ENCODE measurements around the gene KYAT1.

Gene KYAT1

GRCh38 chr9:128903079-128903461 is 21.3 kb upstream of the KYAT1 start:
- H3K27ac ChIP-seq: peak overlapping the region in 9 of 11 experiments; percentile 42 to 85 (median 71); a peak in 18 of 22 replicates
- H3K4me2 ChIP-seq: peak overlapping the region in 9 of 11 experiments; percentile 72 to 90 (median 85); a peak in 18 of 22 replicates
- peak overlapping the region in 9 of 11 experiments; percentile 55 to 73 (median 59); a peak in 16 of 22 replicates for H3K9ac ChIP-seq

GRCh38 chr9:128902351-128903078 is 20.8 kb upstream of the KYAT1 start:
- peak overlapping the region in 9 of 11 experiments; percentile 42 to 85 (median 71); a peak in 18 of 22 replicates for H3K27ac ChIP-seq
- TF ChIP-seq Cebpa-rat (IDR thresholded peaks at IDR 0.05): no peak; a peak in 1 of 22 replicates
- H3K9me3 ChIP-seq (replicated peaks in 1 of 11): no peaks in the 10 kb centered on the region
- peaks cover 39 to 65% (median 62%) of the 10 kb centered on the region in 10 experiments for H3K4me1 ChIP-seq
- no peaks in the 10 kb centered on the region for H3K27me3 ChIP-seq
- H3K36me3 ChIP-seq: peaks cover 13 to 37% (median 25%) of the 10 kb centered on the region in 11 experiments
- H3K4me3 ChIP-seq: 0 out of 20 replicates have a peak overlapping the region, but pooled peaks of 1 of the 10 experiments have one; percentile 31
- peak overlapping the region; percentile 67 to 90 (median 83) for H3K4me2 ChIP-seq
- H4K20me1 ChIP-seq: peaks cover 0 to 63% (median 28%) of the 10 kb centered on the region in 11 experiments; a peak in 15 of 22 replicates
- H3K9ac ChIP-seq: peak overlapping the region in 10 of 11 experiments; percentile 55 to 73 (median 62); a peak in 20 of 22 replicates

More at GRCh38 chr9:128903079-128903461, 21.3 kb upstream of the KYAT1 start:
- H3K36me3 ChIP-seq: peaks cover 17 to 37% (median 28%) of the 10 kb centered on the region in 11 experiments
- TF ChIP-seq Cebpa-rat (IDR thresholded peaks at IDR 0.05): no peak
- H3K4me1 ChIP-seq: peaks cover 37 to 59% (median 56%) of the 10 kb centered on the region in 10 experiments
- H4K20me1 ChIP-seq: peaks cover 0 to 67% (median 29%) of the 10 kb centered on the region in 11 experiments; a peak in 14 of 22 replicates
- no peaks in the 10 kb centered on the region for H3K9me3 ChIP-seq (replicated peaks in 1 of 11)
- H3K27me3 ChIP-seq: no peaks in the 10 kb centered on the region
- H3K4me3 ChIP-seq: no peak overlapping the region

GRCh38 chr9:128901822-128902221 is 20.1 kb upstream of the KYAT1 start:
- Histone ChIP-seq H3K27ac (peak overlapping the region in 9 of 11 experiments; percentile 42 to 85 (median 71); a peak in 17 of 22 replicates), H3K27me3 (no peaks in the 10 kb centered on the region), H3K9ac (peak overlapping the region in 10 of 11 experiments; percentile 39 to 73 (median 62); a peak in 20 of 22 replicates), H3K4me1 (peaks cover 39 to 71% (median 65%) of the 10 kb centered on the region in 10 experiments), H4K20me1 (peaks cover 0 to 56% (median 21%) of the 10 kb centered on the region in 11 experiments; a peak in 14 of 22 replicates), H3K9me3 (replicated peaks in 1 of 11) (no peaks in the 10 kb centered on the region), H3K4me2 (peak overlapping the region; percentile 67 to 90 (median 83)), H3K36me3 (peaks cover 13 to 37% (median 25%) of the 10 kb centered on the region in 11 experiments), H3K4me3 (no peak overlapping the region)
- no peak for TF ChIP-seq Cebpa-rat (IDR thresholded peaks at IDR 0.05)

GRCh38 chr9:128901379-128901778 is 19.6 kb upstream of the KYAT1 start:
- Histone ChIP-seq H3K27ac (peak overlapping the region in 9 of 11 experiments; percentile 42 to 85 (median 76); a peak in 17 of 22 replicates), H3K4me2 (peak overlapping the region in 10 of 11 experiments; percentile 67 to 90 (median 84); a peak in 19 of 22 replicates), H3K4me1 (peaks cover 39 to 71% (median 65%) of the 10 kb centered on the region in 10 experiments), H3K9ac (peak overlapping the region in 10 of 11 experiments; percentile 39 to 73 (median 62); a peak in 11 of 22 replicates), H3K9me3 (replicated peaks in 1 of 11) (no peaks in the 10 kb centered on the region), H3K36me3 (peaks cover 13 to 37% (median 25%) of the 10 kb centered on the region in 11 experiments; a peak in 21 of 22 replicates), H3K4me3 (no peak overlapping the region), H3K27me3 (no peaks in the 10 kb centered on the region), H4K20me1 (peaks cover 0 to 58% (median 19%) of the 10 kb centered on the region in 11 experiments; a peak in 14 of 22 replicates)
- TF ChIP-seq Cebpa-rat (IDR thresholded peaks at IDR 0.05): no peak

- Histone ChIP-seq H3K4me2 (peak overlapping the region; percentile 75 to 96 (median 87)), H3K27me3 (no peaks in the 10 kb centered on the region), H3K4me1 (peaks cover 39 to 71% (median 64%) of the 10 kb centered on the region in 10 experiments), H3K36me3 (peaks cover 27 to 45% (median 41%) of the 10 kb centered on the region in 11 experiments), H3K9ac (peak overlapping the region in 10 of 11 experiments; percentile 12 to 66 (median 57); a peak in 19 of 22 replicates), H3K27ac (peak overlapping the region in 9 of 11 experiments; percentile 51 to 85 (median 76); a peak in 19 of 22 replicates), H4K20me1 (peaks cover 0 to 65% (median 27%) of the 10 kb centered on the region in 11 experiments; a peak in 15 of 22 replicates), H3K9me3 (replicated peaks in 1 of 11) (no peaks in the 10 kb centered on the region), H3K4me3 (peak overlapping the region in 3 of 10 experiments; percentile 10 to 51 (median 24); a peak in 4 of 20 replicates)
- peak in 4 of 11 experiments; percentile 22 to 66 (median 42); a peak in 3 of 22 replicates for TF ChIP-seq Cebpa-rat (IDR thresholded peaks at IDR 0.05)
These were observed 18.0 kb upstream of the KYAT1 start for GRCh38 chr9:128899566-128900322.

GRCh38 chr9:128898845-128899565 is 17.3 kb upstream of the KYAT1 start:
- H3K36me3 ChIP-seq: peaks cover 27 to 51% (median 45%) of the 10 kb centered on the region in 11 experiments
- no peak for TF ChIP-seq Cebpa-rat (IDR thresholded peaks at IDR 0.05)
- H3K4me2 ChIP-seq: peak overlapping the region; percentile 75 to 96 (median 87)
- H3K27me3 ChIP-seq: no peaks in the 10 kb centered on the region
- H4K20me1 ChIP-seq: peaks cover 0 to 65% (median 27%) of the 10 kb centered on the region in 11 experiments; a peak in 15 of 22 replicates
- no peaks in the 10 kb centered on the region for H3K9me3 ChIP-seq (replicated peaks in 1 of 11)
- H3K27ac ChIP-seq: peak overlapping the region in 10 of 11 experiments; percentile 8 to 85 (median 76); a peak in 19 of 22 replicates
- peak overlapping the region in 4 of 10 experiments; percentile 10 to 51 (median 26); a peak in 5 of 20 replicates for H3K4me3 ChIP-seq
- H3K9ac ChIP-seq: peak overlapping the region in 10 of 11 experiments; percentile 12 to 66 (median 57); a peak in 20 of 22 replicates
- peaks cover 39 to 69% (median 62%) of the 10 kb centered on the region in 10 experiments for H3K4me1 ChIP-seq

GRCh38 chr9:128898382-128898781 is 16.6 kb upstream of the KYAT1 start:
- peak overlapping the region in 10 of 11 experiments; percentile 12 to 66 (median 57); a peak in 15 of 22 replicates for H3K9ac ChIP-seq
- TF ChIP-seq Cebpa-rat (IDR thresholded peaks at IDR 0.05): no peak
- peaks cover 29 to 58% (median 51%) of the 10 kb centered on the region in 11 experiments for H3K36me3 ChIP-seq
- peak overlapping the region; percentile 75 to 96 (median 87) for H3K4me2 ChIP-seq
- peaks cover 0 to 68% (median 28%) of the 10 kb centered on the region in 11 experiments; a peak in 18 of 22 replicates for H4K20me1 ChIP-seq
- H3K9me3 ChIP-seq (replicated peaks in 1 of 11): no peaks in the 10 kb centered on the region
- peak overlapping the region in 3 of 10 experiments; percentile 10 to 51 (median 24); a peak in 2 of 20 replicates for H3K4me3 ChIP-seq
- peaks cover 39 to 65% (median 62%) of the 10 kb centered on the region in 10 experiments for H3K4me1 ChIP-seq
- H3K27ac ChIP-seq: peak overlapping the region in 10 of 11 experiments; percentile 8 to 85 (median 76); a peak in 19 of 22 replicates
- H3K27me3 ChIP-seq: no peaks in the 10 kb centered on the region
